Fibroblast of villous mesenchyme (primary cell): ENCODE measurements around the gene CFAP46. TPM values are rescaled to one million over a fixed set of nuclear protein-coding genes. Genes with fewer than 3 reads are reported as not detected.
"Not testable (repeated sequence)": the region's sequence is repeated elsewhere in the genome, so short reads cannot be mapped to it uniquely, and the experiment has no call there.

ENCODE experiments used
- DNase-seq: peaks from one replicate; pipeline ENCODE4 v3.0.0-alpha.2; 2010; ENCODE audit warnings: low read depth
- H3K4me3 ChIP-seq: 2 replicates; pipeline ENCODE4 v1.5.1; 2011; ENCODE audit warnings: low read depth, mild to moderate bottlenecking, low read length
- total RNA-seq: library from RNA; depleted of rRNA; stranded (reverse); fragments of >200 nt; gene quantifications from 2 replicates; pipeline ENCODE4 v1.2.3, GENCODE V29; 2012
- TF ChIP-seq, protein P1 (sequence below): IDR thresholded peaks from 2 replicates; pipeline ENCODE4 v1.5.1; 2012; ENCODE audit warnings: low read depth, mild to moderate bottlenecking, low read length; ENCODE audit not compliant: insufficient read depth

CFAP46 gene
- total RNA-seq, 1 donor, result under 0.01 TPM

GRCh38 chr10:132906106-132906505 lies 36.3 kb downstream of the CFAP46 start:
- no peak for DNase-seq
- TF ChIP-seq, protein P1, sequence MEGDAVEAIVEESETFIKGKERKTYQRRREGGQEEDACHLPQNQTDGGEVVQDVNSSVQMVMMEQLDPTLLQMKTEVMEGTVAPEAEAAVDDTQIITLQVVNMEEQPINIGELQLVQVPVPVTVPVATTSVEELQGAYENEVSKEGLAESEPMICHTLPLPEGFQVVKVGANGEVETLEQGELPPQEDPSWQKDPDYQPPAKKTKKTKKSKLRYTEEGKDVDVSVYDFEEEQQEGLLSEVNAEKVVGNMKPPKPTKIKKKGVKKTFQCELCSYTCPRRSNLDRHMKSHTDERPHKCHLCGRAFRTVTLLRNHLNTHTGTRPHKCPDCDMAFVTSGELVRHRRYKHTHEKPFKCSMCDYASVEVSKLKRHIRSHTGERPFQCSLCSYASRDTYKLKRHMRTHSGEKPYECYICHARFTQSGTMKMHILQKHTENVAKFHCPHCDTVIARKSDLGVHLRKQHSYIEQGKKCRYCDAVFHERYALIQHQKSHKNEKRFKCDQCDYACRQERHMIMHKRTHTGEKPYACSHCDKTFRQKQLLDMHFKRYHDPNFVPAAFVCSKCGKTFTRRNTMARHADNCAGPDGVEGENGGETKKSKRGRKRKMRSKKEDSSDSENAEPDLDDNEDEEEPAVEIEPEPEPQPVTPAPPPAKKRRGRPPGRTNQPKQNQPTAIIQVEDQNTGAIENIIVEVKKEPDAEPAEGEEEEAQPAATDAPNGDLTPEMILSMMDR, result no peak
- no peak overlapping the region for H3K4me3 ChIP-seq

GRCh38 chr10:132905661-132906060 lies 36.7 kb downstream of the CFAP46 start:
- TF ChIP-seq, protein P1, result no peak
- no peak overlapping the region for H3K4me3 ChIP-seq
- no peak for DNase-seq

DNA sequence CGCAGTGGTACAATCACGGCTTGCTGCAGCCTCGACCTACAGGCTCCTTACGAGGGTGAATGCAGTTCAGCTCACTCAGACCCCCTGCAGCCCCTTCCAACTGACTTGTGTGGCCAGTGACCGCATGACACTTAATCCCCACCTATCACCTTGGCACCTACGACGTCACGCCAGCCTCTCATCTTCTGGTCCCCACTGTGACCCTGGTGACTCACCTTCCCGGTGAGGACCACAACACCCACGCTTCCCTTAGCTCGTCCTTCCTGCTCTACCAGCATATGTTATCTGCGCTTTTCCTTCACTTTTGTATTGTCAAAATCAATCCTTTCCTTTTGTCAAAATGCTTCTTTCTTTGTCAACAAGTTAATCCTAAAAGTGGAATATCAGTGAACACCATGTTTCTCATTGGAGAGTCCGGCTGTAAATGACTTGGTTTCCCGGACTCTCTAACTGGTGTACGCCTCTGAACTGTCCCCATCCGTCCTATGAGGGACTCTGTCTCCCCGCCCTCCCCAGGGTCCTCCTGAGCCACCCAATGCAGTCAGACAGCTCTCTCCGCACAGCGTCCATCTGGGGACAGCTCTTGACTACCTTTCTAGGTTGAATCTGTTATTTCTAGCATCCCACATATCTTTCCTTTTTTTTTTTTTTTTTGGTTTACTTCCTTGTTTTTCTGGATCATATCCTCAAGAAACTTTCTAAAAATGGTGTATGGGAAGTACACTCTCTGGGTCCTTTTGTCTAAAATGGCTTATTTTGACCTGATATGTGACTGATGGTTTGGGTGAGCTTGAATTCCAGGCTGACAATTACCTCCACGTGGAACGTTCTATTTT lies 37.3 kb downstream of the CFAP46 start:
- TF ChIP-seq, protein P1, result no peak
- DNase-seq, result no peak
- H3K4me3 ChIP-seq, result no peak overlapping the region

- TF ChIP-seq, protein P1, result peak; percentile 80
- H3K4me3 ChIP-seq, result no peak overlapping the region
- DNase-seq, result peak; percentile 17
These were observed 38.1 kb downstream of the CFAP46 start for GRCh38 chr10:132904181-132904813.

DNA sequence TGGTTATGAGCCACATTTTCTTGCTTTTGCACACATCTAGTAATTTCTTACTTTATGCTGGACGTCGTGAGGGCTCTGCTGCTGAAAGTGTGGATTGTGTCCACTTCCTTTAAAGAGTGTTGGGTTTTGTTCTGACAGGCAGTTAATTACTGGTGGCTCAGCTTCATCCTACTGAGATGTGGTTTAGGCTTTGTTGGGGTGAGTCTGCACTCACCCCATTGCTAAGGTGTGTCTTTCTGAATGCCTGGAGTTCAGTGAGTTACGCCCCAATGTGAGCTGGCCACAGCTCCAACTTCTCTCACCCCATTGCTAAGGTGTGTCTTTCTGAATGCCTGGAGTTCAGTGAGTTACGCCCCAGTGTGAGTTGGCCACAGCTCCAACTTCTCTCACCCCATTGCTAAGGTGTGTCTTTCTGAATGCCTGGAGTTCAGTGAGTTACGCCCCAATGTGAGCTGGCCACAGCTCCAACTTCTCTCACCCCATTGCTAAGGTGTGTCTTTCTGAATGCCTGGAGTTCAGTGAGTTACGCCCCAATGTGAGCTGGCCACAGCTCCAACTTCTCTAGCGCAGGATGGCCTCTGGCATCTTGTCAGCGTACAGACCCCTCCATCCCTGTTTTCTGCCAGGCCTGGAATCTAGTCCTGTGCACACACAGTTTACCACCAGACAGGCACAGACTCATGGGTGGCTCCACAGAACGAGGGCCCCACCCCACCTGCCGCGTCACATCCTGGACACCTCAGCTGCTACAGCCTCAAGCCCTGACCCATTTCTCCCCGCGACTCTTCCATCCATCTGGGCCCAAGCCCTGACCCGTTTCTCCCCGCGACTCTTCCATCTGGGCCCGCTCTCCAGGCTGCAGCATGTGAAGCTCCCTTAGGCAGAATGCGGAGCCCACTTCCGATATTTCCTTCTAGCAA lies 39.5 kb downstream of the CFAP46 start:
- not testable (repeated sequence) for H3K4me3 ChIP-seq, DNase-seq

DNA sequence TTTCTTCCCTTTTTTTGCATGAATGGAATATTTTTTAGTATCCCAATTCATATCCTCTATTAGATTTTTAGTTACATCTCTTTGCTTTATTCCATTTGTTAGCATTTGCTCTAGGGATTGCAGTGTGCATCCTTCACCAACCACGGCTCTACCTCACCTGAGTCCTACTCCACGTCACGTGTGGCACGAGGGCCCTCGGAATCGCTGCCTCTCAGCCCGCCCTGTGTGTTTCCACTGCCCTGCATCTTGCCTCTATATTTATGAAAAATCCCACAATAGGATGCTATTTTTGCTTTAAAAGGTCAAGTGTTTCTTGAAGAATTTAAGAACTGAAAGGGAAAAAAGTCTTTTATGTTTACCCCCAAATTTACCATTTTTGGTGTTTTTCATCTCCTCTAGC lies 41.0 kb downstream of the CFAP46 start:
- no peak for DNase-seq
- H3K4me3 ChIP-seq, result no peak overlapping the region
- TF ChIP-seq, protein P1, result no peak
